ENCODE data around the gene HADH. TPM values are rescaled to one million over a fixed set of nuclear protein-coding genes. Genes with fewer than 3 reads are reported as not detected.
"Not testable (repeated sequence)": the region's sequence is repeated elsewhere in the genome, so short reads cannot be mapped to it uniquely, and the experiment has no call there.

Gene HADH
- total RNA-seq, 1 experiment from 2014 or later = 15.9 TPM

GRCh38 chr4:108031427-108032083 lies 41.9 kb downstream of the HADH start:
- peak; percentile 17 for DNase-seq (ENCODE audit: low read depth)

GRCh38 chr4:108033348-108033747 lies 43.7 kb downstream of the HADH start:
- DNase-seq (ENCODE audit: low read depth) = no peak

GRCh38 chr4:108034565-108034964 lies 44.9 kb downstream of the HADH start:
- no peak for DNase-seq (ENCODE audit: low read depth)

- no peak for DNase-seq (ENCODE audit: low read depth)
Measured at GRCh38 chr4:108035691-108036090, 46.0 kb downstream of the HADH start.

- DNase-seq (ENCODE audit: low read depth) = no peak
Measured at GRCh38 chr4:108036213-108036612, 46.5 kb downstream of the HADH start.

GRCh38 chr4:108037884-108038283 lies 48.2 kb downstream of the HADH start:
- no peak for DNase-seq (ENCODE audit: low read depth)

GRCh38 chr4:108042927-108043326 lies 53.2 kb downstream of the HADH start:
- no peak for DNase-seq (ENCODE audit: low read depth)

- DNase-seq (ENCODE audit: low read depth) = no peak
Measured at GRCh38 chr4:108043526-108043925, 53.8 kb downstream of the HADH start.

- peak; percentile 47 for DNase-seq (ENCODE audit: low read depth)
Measured at GRCh38 chr4:108044951-108045686, 55.4 kb downstream of the HADH start.

- peak; percentile 60 for DNase-seq (ENCODE audit: low read depth)
Measured at GRCh38 chr4:108045687-108046024, 56.0 kb downstream of the HADH start.

GRCh38 chr4:108047199-108047598 lies 57.5 kb downstream of the HADH start:
- no peak for DNase-seq (ENCODE audit: low read depth)

GRCh38 chr4:108048157-108048556 lies 58.5 kb downstream of the HADH start:
- DNase-seq (ENCODE audit: low read depth) = no peak

- DNase-seq (ENCODE audit: low read depth) = no peak
Measured at GRCh38 chr4:108048997-108049396, 59.3 kb downstream of the HADH start.

- DNase-seq (ENCODE audit: low read depth) = no peak
Measured at GRCh38 chr4:108049406-108049805, 59.7 kb downstream of the HADH start.

GRCh38 chr4:108050166-108051111 lies 60.8 kb downstream of the HADH start:
- DNase-seq (ENCODE audit: low read depth) = not testable (repeated sequence)

GRCh38 chr4:108051343-108051742 lies 61.7 kb downstream of the HADH start:
- DNase-seq (ENCODE audit: low read depth) = no peak

GRCh38 chr4:108052558-108053120 lies 63.0 kb downstream of the HADH start:
- no peak for DNase-seq (ENCODE audit: low read depth)

GRCh38 chr4:108053251-108053711 lies 63.6 kb downstream of the HADH start:
- DNase-seq (ENCODE audit: low read depth) = peak; percentile 25

- no peak for DNase-seq (ENCODE audit: low read depth)
Measured at GRCh38 chr4:108054025-108054638, 64.4 kb downstream of the HADH start.

GRCh38 chr4:108055787-108056186 lies 66.1 kb downstream of the HADH start:
- no peak for DNase-seq (ENCODE audit: low read depth)

GRCh38 chr4:108056418-108056817 lies 66.7 kb downstream of the HADH start:
- no peak for DNase-seq (ENCODE audit: low read depth)
